Loucy (cell line): ENCODE results near the gene ERBIN.

Experiments used
- H2AFZ ChIP-seq: fragments of 200-600 bp; sonication (generic); 2 replicates; pipeline ENCODE4 v1.6.0; 2016; ENCODE audit warnings: antibody characterized with exemption, mild to moderate bottlenecking, low read length, moderate library complexity
- H3F3A ChIP-seq: fragments of 200-600 bp; 2 replicates; pipeline ENCODE4 v1.6.0; 2016; ENCODE audit warnings: antibody characterized with exemption, low read depth, mild to moderate bottlenecking
- H3K27me3 ChIP-seq: fragments of 200-600 bp; sonication (generic); 2 replicates; pipeline ENCODE4 v1.6.1; 2014; ENCODE audit warnings: low read length, mild to moderate bottlenecking; ENCODE audit not compliant: insufficient read depth, poor library complexity, severe bottlenecking
- H3K36me3 ChIP-seq: fragments of 200-600 bp; sonication (generic); 2 replicates; pipeline ENCODE4 v1.6.1; 2016; ENCODE audit warnings: low read length; ENCODE audit not compliant: insufficient read depth
- H3K4me1 ChIP-seq: fragments of 200-600 bp; sonication (generic); 2 replicates; pipeline ENCODE4 v1.5.1; 2014; ENCODE audit warnings: low read length, mild to moderate bottlenecking; ENCODE audit not compliant: insufficient read depth, poor library complexity, severe bottlenecking
- H3K4me2 ChIP-seq: fragments of 200-600 bp; sonication (generic); 2 replicates; pipeline ENCODE4 v1.6.0; 2014; ENCODE audit warnings: antibody characterized with exemption, low read length, low read depth, mild to moderate bottlenecking; ENCODE audit not compliant: poor library complexity, severe bottlenecking
- H3K4me3 ChIP-seq: fragments of 200-600 bp; sonication (generic); 2 replicates; pipeline ENCODE4 v1.5.1; 2014; ENCODE audit warnings: low read length, mild to moderate bottlenecking, mixed read lengths; ENCODE audit not compliant: poor library complexity, severe bottlenecking
- H3K79me2 ChIP-seq: fragments of 200-600 bp; sonication (generic); 2 replicates; pipeline ENCODE4 v1.6.1; 2014; ENCODE audit warnings: low read length; ENCODE audit not compliant: insufficient read depth
- H3K9ac ChIP-seq: fragments of 200-600 bp; sonication (generic); 2 replicates; pipeline ENCODE4 v1.6.0; 2014; ENCODE audit warnings: mild to moderate bottlenecking, low read depth, low read length, moderate library complexity; ENCODE audit not compliant: poor library complexity, severe bottlenecking
- H3K9me2 ChIP-seq: fragments of 200-600 bp; sonication (generic); replicated peaks from 2 replicates; pipeline ENCODE4 v1.6.1; 2016; ENCODE audit warnings: low read depth, low read length, mixed read lengths
- H3K9me3 ChIP-seq: fragments of 200-600 bp; sonication (generic); 2 replicates; pipeline ENCODE4 v1.6.1; 2014; ENCODE audit warnings: mild to moderate bottlenecking, antibody characterized with exemption, low read length, low read depth; ENCODE audit not compliant: insufficient read depth
- H4K20me1 ChIP-seq: fragments of 200-600 bp; sonication (generic); 2 replicates; pipeline ENCODE4 v1.6.0; 2014; ENCODE audit warnings: antibody characterized with exemption, low read length, mild to moderate bottlenecking; ENCODE audit not compliant: insufficient read depth, poor library complexity, severe bottlenecking
- CTCF ChIP-seq: fragments of 200-600 bp; sonication (generic); conservative IDR thresholded peaks from 2 replicates; pipeline ENCODE4 v1.5.1; 2014; ENCODE audit warnings: mild to moderate bottlenecking, antibody characterized with exemption, low read length
- EZH2phosphoT487 ChIP-seq: fragments of 200-600 bp; IDR thresholded peaks from 2 replicates; pipeline ENCODE4 v1.6.1; 2018; ENCODE audit warnings: antibody characterized with exemption, mild to moderate bottlenecking, moderate library complexity, borderline replicate concordance

The ERBIN gene

GRCh38 chr5:65892801-65893200 is 33.6 kb upstream of the ERBIN start:
- TF ChIP-seq CTCF (no peak), EZH2phosphoT487 (no peak)
- Histone ChIP-seq H3F3A (no peaks in the 10 kb centered on the region), H3K27me3 (no peaks in the 10 kb centered on the region), H3K4me3 (no peak overlapping the region), H3K79me2 (no peaks in the 10 kb centered on the region), H2AFZ (no peak overlapping the region), H3K4me2 (no peak overlapping the region), H3K9me2 (no peaks in the 10 kb centered on the region), H3K36me3 (no peaks in the 10 kb centered on the region), H3K9me3 (no peaks in the 10 kb centered on the region), H4K20me1 (no peaks in the 10 kb centered on the region), H3K9ac (no peak overlapping the region), H3K4me1 (no peaks in the 10 kb centered on the region)

DNA sequence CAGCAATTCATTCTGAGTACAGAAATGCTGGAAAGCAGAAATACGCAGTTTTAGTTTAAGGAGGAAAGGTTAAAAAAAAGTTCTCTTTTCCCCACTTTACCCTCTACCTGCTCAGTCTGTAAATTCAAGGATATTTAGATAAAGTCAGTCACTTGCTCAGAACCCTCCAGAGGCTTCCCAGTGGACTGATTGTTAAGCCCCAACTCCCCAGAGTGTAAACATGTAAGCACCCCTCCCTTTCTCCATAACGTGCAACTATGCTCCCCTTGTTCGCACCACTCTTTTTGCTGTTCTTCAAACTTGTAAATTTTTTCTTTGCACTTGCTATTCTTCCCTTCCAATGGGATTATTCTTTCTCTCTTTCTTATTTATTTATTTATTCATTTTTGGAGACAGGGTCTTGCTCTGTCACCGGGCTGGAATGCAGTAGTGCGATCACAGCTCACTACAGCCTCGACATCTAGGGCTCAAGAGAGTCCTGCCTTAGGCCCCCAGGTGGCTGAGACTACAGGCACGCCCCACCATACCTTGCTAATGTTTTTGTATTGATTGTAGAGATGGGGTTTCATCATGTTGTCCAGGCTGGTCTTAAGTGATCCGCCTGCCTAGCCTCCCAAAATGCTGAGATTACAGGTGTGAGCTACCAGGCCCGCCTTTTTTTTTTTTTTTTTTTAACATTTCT is 32.5 kb upstream of the ERBIN start:
- Histone ChIP-seq H3K9ac (no peak overlapping the region), H3K79me2 (no peaks in the 10 kb centered on the region)

DNA sequence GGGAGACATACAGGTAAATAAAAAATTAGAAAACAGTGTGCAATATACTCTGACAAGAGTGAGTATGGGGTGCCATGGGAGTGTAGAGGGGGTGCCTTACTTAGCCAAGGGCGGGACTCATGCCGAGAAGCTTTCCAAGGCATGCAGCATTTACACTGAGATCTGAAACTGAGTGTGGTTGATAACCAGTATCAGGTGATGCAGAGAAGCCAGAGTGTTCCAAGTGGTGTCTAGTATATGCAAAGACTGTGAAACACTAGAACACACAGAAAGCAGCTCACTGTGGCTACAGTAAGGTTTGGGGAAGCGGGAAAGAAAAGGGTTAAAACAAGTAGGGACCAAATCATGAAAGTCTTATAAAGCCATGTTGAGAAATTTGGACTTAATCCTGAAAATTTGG is 30.5 kb upstream of the ERBIN start:
- Histone ChIP-seq H4K20me1 (no peaks in the 10 kb centered on the region), H3K4me2 (no peak overlapping the region)

More for the DNA sequence above, 32.5 kb upstream of the ERBIN start:
- Histone ChIP-seq H3K27me3 (no peaks in the 10 kb centered on the region), H3F3A (no peaks in the 10 kb centered on the region), H3K4me3 (no peak overlapping the region), H3K9me2 (no peaks in the 10 kb centered on the region), H2AFZ (no peak overlapping the region), H3K36me3 (no peaks in the 10 kb centered on the region), H3K4me2 (no peak overlapping the region), H3K4me1 (no peaks in the 10 kb centered on the region), H3K9me3 (no peaks in the 10 kb centered on the region), H4K20me1 (no peaks in the 10 kb centered on the region)
- TF ChIP-seq CTCF (no peak), EZH2phosphoT487 (no peak)

More for the DNA sequence above, 30.5 kb upstream of the ERBIN start:
- Histone ChIP-seq H3K9me2 (no peaks in the 10 kb centered on the region), H3K4me3 (no peak overlapping the region), H3K9me3 (no peaks in the 10 kb centered on the region), H3K9ac (no peak overlapping the region), H3K27me3 (no peaks in the 10 kb centered on the region), H3K4me1 (no peaks in the 10 kb centered on the region), H3K79me2 (no peaks in the 10 kb centered on the region), H3F3A (no peaks in the 10 kb centered on the region), H2AFZ (no peak overlapping the region), H3K36me3 (no peaks in the 10 kb centered on the region)
- TF ChIP-seq EZH2phosphoT487 (no peak), CTCF (no peak)
